ENCODE data around the gene GPR65.

The GPR65 gene

GRCh38 chr14:88049936-88050335 lies 45.0 kb downstream of the GPR65 start:
- no peak for TF ChIP-seq CTCF (conservative IDR thresholded peaks at IDR 0.05; ENCODE audit: low read depth)

GRCh38 chr14:88060576-88060975 lies 55.6 kb downstream of the GPR65 start:
- CTCF ChIA-PET: no interaction called here
- TF ChIP-seq CTCF (conservative IDR thresholded peaks at IDR 0.05; ENCODE audit: low read depth): no peak
- DNase-seq (ENCODE audit: low spot score): no peak
- H3K27ac ChIP-seq: no peak overlapping the region
- POLR2A ChIA-PET (ENCODE audit: low non-redundant PET): no interaction called here

More at GRCh38 chr14:88049936-88050335, 45.0 kb downstream of the GPR65 start:
- CTCF ChIA-PET: no interaction called here
- POLR2A ChIA-PET (ENCODE audit: low non-redundant PET): no interaction called here
- no peak for DNase-seq (ENCODE audit: low spot score)
- H3K27ac ChIP-seq: no peak overlapping the region

- no peak overlapping the region for H3K27ac ChIP-seq
- TF ChIP-seq CTCF (conservative IDR thresholded peaks at IDR 0.05; ENCODE audit: low read depth): no peak
- CTCF ChIA-PET: interaction anchor here (0.6 to 0.7 kb wide), 2 partner anchors 298 to 526 kb away, joined by 3 to 4 read pairs; no protein-coding TSS in a partner anchor
- POLR2A ChIA-PET (ENCODE audit: low non-redundant PET): no interaction called here
- DNase-seq (ENCODE audit: low spot score): no peak
Measured at GRCh38 chr14:88063811-88064210, 58.9 kb downstream of the GPR65 start.
